Ovary (tissue), 9 donors: ENCODE data around the gene PPIG. TPM values are rescaled to one million over a fixed set of nuclear protein-coding genes. Genes with fewer than 3 reads are reported as not detected.
"Not testable (repeated sequence)": the region's sequence is repeated elsewhere in the genome, so short reads cannot be mapped to it uniquely, and the experiment has no call there.

ENCODE experiments used
- DNase-seq, 5 donors: peaks; one replicate each; pipeline ENCODE4 v3.0.0-alpha.2; 2019 to 2020
- H3K27ac ChIP-seq, 2 donors: fragments of 200-600 bp; one replicate each; pipeline versions ENCODE4 v1.5.1 to v1.8.0; 2019 to 2022
- H3K27me3 ChIP-seq: fragments of 200-600 bp; one replicate; pipeline ENCODE4 v1.8.0; 2022
- H3K36me3 ChIP-seq: fragments of 200-600 bp; sonication (generic); one replicate; pipeline ENCODE4 v1.5.1; 2019
- H3K4me1 ChIP-seq: one replicate; pipeline ENCODE4 v1.8.1; 2013; ENCODE audit warnings: mild to moderate bottlenecking, moderate library complexity; ENCODE audit not compliant: insufficient read depth
- H3K4me3 ChIP-seq: fragments of 200-600 bp; sonication (generic); one replicate; pipeline ENCODE4 v1.5.1; 2017
- H3K9me3 ChIP-seq, 2 donors: fragments of 200-600 bp in 1 of 2; sonication (generic) in 1 of 2; one replicate each; pipeline versions ENCODE4 v1.5.1 to v1.8.1; 2013 to 2019; ENCODE audit warnings: mild to moderate bottlenecking in 1 of 2, moderate library complexity in 1 of 2
- CTCF ChIP-seq, 3 donors: fragments of 450-650 bp in 2 of 3; fragments of 200-600 bp in 1 of 3; IDR thresholded peaks; one replicate each; pipeline versions ENCODE4 v1.5.1 to v1.8.0; 2016 to 2022; ENCODE audit warnings: antibody characterized with exemption in 3 of 3, mild to moderate bottlenecking in 1 of 3
- EP300 ChIP-seq: sonication (generic); formaldehyde crosslinking; IDR thresholded peaks from one replicate; pipeline ENCODE4 v1.6.1; 2017; ENCODE audit warnings: antibody characterized with exemption
- POLR2A ChIP-seq: fragments of 450-650 bp; IDR thresholded peaks from one replicate; pipeline ENCODE4 v1.6.1; 2017; ENCODE audit warnings: antibody characterized with exemption, mild to moderate bottlenecking, moderate library complexity
- WGBS, 3 donors: extraction: QIAGEN DNeasy Blood & Tissue Kit in 1 of 3; methylation state at CpG; one replicate each; pipeline versions ENCODE4 v1.1.5 to v1.1.7; 2013 to 2017; 5-methylcytosine and 5-hydroxymethylcytosine counted together
- intact Hi-C, 4 donors: fragments of 100-400 bp; cut with DNase I; formaldehyde crosslinking; loops; one replicate each; pipeline versions ENCODE4 v1.11.0 to v1.15.1; 2022 to 2023
- polyA plus RNA-seq, 2 donors: library from polyadenylated mRNA; stranded (reverse); fragments of 200-250 nt in 1 of 2; fragments of 350-450 nt in 1 of 2; fragmentation: Illumina TruSeq in 1 of 2; extraction: RNeasy Lipid Tissue Mini Kit (QIAGEN cat#74804) in 1 of 2; gene quantifications; one replicate each; pipeline ENCODE4 v1.2.3, GENCODE V29; 2013 to 2014
- total RNA-seq, 7 donors: library from RNA; depleted of rRNA in 2 of 7; stranded (reverse); fragments of >200 nt in 2 of 7; fragmentation: NEBNext Ultra II Directional in 3 of 7; extraction: Animal tissue kit (Norgen Biotek cat#: 25700) in 3 of 7; gene quantifications; one replicate each; pipeline versions ENCODE4 v1.1.0 to v1.2.4, GENCODE V29; 2016 to 2023
- donor health status: DM: no; HTN: no; CAD: no; lungs with moderate emphysema.
- donor health status: DM: no; HTN: no; CAD: no.
- donor health status: Bipolar disorder and iron deficiency.
- donor health status: DM: yes; HTN: yes; CAD: no.
- donor health status: DM: no; HTN: no; CAD: no.
- donor health status: DM: yes; HTN: yes; CAD: no.

The PPIG gene
- total and polyA plus RNA-seq, 9 donors: 29.3 to 64.5 (median 52.5) TPM

GRCh38 chr2:169599568-169599967 lies 15.4 kb downstream of the PPIG start:
- TF ChIP-seq CTCF (IDR thresholded peaks at IDR 0.05) (no peak), EP300 (no peak), POLR2A (no peak)
- no peak overlapping the region for H3K4me3 ChIP-seq
- H3K27ac ChIP-seq: no peak overlapping the region
- intact Hi-C loops: no loop called here
- no peak for DNase-seq
- H3K36me3 ChIP-seq: no peaks in the 10 kb centered on the region
- no peaks in the 10 kb centered on the region for H3K9me3 ChIP-seq
- no peaks in the 10 kb centered on the region for H3K4me1 ChIP-seq
- H3K27me3 ChIP-seq: no peaks in the 10 kb centered on the region

GRCh38 chr2:169609264-169609663 lies 25.1 kb downstream of the PPIG start:
- 90 to 98% (median 91%) methylated on average over 2 of the region's 2 CpGs for WGBS, 3 donors
- DNase-seq: no peak
- H3K4me1 ChIP-seq: no peaks in the 10 kb centered on the region
- TF ChIP-seq CTCF (IDR thresholded peaks at IDR 0.05): no peak
- H3K27ac ChIP-seq: no peak overlapping the region
- H3K36me3 ChIP-seq: no peaks in the 10 kb centered on the region
- intact Hi-C loops: no loop called here
- H3K4me3 ChIP-seq: no peak overlapping the region
- H3K9me3 ChIP-seq: no peaks in the 10 kb centered on the region
- H3K27me3 ChIP-seq: no peaks in the 10 kb centered on the region

DNA sequence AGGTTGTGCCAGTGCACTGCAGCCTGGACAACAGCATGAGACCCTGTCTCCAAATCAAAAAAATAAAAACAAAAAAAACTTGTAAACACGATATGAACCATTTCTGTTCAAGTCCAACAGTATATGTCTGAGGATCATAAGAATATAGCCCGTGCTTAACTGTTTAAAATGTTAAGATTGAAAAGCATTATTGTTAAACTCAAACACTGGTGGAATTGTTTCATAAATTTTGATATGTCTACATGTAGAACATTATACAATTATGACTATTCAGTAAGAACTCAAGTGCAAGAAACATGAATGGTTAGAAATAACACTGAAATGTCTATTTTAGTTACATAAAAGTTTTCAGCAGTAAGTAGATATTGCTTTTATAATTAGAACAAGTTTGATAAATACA lies 29.7 kb downstream of the PPIG start:
- Histone ChIP-seq H3K36me3 (no peaks in the 10 kb centered on the region), H3K27ac (no peak overlapping the region), H3K4me3 (no peak overlapping the region), H3K9me3 (no peaks in the 10 kb centered on the region), H3K27me3 (no peaks in the 10 kb centered on the region), H3K4me1 (no peaks in the 10 kb centered on the region)
- no peak for TF ChIP-seq CTCF (IDR thresholded peaks at IDR 0.05)
- no peak for TF ChIP-seq POLR2A
- TF ChIP-seq EP300: no peak
- intact Hi-C loops: no loop called here
- 77 to 85% (median 78%) methylated on average over 2 of the region's 2 CpGs for WGBS, 3 donors
- no peak for DNase-seq

- H3K4me1 ChIP-seq, H3K4me3 ChIP-seq, H3K27ac ChIP-seq, intact Hi-C loops, H3K9me3 ChIP-seq, H3K27me3 ChIP-seq, H3K36me3 ChIP-seq, DNase-seq: not testable (repeated sequence)
- 97 to 100% (median 100%) methylated on average over 1 of the region's 1 CpG for WGBS, 3 donors
These were observed 31.8 kb downstream of the PPIG start for GRCh38 chr2:169615982-169616381.

DNA sequence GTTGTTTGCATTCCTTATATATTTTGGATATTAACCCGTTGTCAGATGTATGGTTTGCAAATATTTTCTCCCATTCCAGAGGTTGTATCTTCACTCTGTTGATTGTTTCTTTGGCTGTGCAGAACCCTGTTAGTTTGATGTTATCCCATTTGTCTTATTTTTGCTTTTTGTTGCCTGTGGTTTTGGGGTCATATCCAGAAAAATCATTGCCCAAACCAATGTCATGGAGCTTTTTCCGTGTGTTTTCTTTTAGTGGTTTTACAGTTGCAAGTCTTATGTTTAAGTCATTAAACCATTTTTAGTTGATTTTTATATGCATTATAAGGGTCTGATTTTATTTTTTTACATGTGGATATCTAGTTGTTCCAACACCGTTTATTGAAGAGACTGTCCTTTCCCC lies 35.8 kb downstream of the PPIG start:
- Histone ChIP-seq H3K9me3 (no peaks in the 10 kb centered on the region), H3K4me3 (no peak overlapping the region), H3K36me3 (no peaks in the 10 kb centered on the region), H3K4me1 (no peaks in the 10 kb centered on the region), H3K27ac (no peak overlapping the region), H3K27me3 (no peaks in the 10 kb centered on the region)
- WGBS, 3 donors: 24 to 27% (median 25%) methylated on average over 3 of the region's 3 CpGs
- DNase-seq: no peak
- no peak for TF ChIP-seq CTCF (IDR thresholded peaks at IDR 0.05)
- no peak for TF ChIP-seq EP300
- TF ChIP-seq POLR2A: no peak
- intact Hi-C loops: no loop called here
